A549 (cell line): ENCODE results near the gene CTAGE6.
"Not testable (repeated sequence)": the region's sequence is repeated elsewhere in the genome, so short reads cannot be mapped to it uniquely, and the experiment has no call there.

Experiments
- PHF8 ChIP-seq: fragments of 200-600 bp; sonication (generic); IDR thresholded peaks from 2 replicates; pipeline ENCODE4 v1.6.1; 2016; ENCODE audit warnings: low read depth, mild to moderate bottlenecking, antibody characterized with exemption, moderate library complexity, borderline replicate concordance
- REST ChIP-seq: fragments of 200-600 bp; sonication (generic); IDR thresholded peaks from 2 replicates; pipeline ENCODE4 v1.6.1; 2016; ENCODE audit warnings: antibody characterized with exemption, mild to moderate bottlenecking, moderate library complexity

- not testable (repeated sequence) for TF ChIP-seq PHF8, REST
These were observed 41.8 kb downstream of the CTAGE6 start for GRCh38 chr7:143715543-143716193.
